Hematopoietic multipotent progenitor cell (in vitro differentiated cells): ENCODE measurements around the gene STIL. TPM values are rescaled to one million over a fixed set of nuclear protein-coding genes. Genes with fewer than 3 reads are reported as not detected.

Experiments
- DNase-seq, 3 donors: peaks; one replicate each; pipeline ENCODE4 v3.0.0-alpha.2; 2011 to 2015; ENCODE audit warnings: low read depth in 2 of 3, low spot score in 2 of 3
- total RNA-seq: library from RNA; depleted of rRNA; stranded (reverse); fragments of >200 nt; gene quantifications from one replicate; pipeline ENCODE4 v1.2.3, GENCODE V29; 2012

The STIL gene
- total RNA-seq, 1 donor, result 4.6 TPM

DNA sequence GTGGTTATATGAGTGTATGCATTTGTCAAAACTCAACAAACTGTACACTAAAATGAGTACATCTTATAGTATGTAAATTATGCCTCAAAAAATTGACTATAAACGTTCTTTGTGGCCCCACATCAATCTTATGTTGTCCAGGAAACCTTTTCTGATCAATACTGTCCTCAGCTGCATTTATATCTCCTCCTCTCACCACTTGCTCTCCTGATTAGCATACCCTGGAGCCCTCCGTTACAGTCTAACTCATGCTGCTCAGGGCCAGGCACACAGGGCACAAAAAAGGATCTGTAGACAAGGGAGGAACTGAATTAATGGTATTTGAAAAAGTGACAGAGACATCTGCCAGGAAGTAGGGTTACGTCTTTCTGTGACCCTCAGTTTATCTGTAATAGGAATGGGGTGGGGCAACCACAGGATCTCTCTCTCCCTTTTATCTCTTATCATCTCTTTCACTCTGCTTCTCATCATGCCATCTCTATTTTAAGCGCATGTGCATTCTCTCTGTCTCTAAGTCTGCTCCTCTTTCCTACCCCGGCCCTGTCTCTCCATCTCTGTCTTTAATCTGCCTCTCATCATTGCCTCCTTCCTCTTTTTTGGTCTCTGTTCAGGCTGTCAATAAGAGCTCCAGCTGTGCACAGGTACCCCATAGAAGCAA lies 74.9 kb downstream of the STIL start:
- no peak for DNase-seq

DNA sequence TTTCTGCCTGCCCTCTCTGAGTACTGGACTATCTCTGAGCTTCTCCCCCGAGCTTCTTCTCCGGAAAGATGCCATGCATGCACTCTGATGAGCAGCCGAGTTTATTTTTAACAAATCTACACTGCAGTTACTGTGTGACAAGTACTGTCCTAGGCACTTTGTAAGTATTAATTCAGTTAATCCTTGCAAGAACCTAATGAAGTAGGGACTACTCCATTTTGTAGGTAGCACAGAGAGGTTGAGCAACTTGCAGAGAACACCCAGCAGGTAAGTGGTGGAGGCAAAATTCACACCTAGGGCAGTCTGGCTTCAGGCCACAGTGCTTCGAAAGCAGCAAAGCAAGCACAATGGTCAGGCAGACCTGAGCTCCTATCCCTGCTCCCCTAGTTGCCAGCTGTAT lies 78.1 kb downstream of the STIL start:
- no peak for DNase-seq

DNA sequence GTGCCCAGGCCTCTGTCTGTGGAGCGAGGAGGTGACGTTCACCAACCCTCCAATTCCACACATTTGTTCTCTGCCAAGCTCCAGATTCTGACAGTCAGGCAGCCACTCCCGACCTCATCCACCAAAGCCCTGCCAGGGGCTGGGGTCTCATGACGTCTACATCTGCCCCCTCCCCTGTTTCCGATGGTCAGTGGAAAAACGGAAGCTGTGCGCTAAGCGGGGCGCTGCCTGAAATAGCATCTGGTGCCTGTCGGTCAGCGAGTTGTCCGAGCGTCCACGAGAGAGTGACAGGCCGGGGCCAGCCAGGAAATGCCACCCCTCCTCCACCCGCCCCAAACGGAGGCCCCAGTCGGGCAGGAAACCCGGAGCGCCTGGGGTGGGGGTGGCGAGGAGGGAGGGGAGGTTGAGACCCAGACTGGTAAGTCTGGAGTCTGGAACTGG lies 78.7 kb downstream of the STIL start:
- DNase-seq, result peak in 1 of 3 donors; percentile 55

GRCh38 chr1:47233186-47233585 lies 80.8 kb downstream of the STIL start:
- DNase-seq, result no peak

DNA sequence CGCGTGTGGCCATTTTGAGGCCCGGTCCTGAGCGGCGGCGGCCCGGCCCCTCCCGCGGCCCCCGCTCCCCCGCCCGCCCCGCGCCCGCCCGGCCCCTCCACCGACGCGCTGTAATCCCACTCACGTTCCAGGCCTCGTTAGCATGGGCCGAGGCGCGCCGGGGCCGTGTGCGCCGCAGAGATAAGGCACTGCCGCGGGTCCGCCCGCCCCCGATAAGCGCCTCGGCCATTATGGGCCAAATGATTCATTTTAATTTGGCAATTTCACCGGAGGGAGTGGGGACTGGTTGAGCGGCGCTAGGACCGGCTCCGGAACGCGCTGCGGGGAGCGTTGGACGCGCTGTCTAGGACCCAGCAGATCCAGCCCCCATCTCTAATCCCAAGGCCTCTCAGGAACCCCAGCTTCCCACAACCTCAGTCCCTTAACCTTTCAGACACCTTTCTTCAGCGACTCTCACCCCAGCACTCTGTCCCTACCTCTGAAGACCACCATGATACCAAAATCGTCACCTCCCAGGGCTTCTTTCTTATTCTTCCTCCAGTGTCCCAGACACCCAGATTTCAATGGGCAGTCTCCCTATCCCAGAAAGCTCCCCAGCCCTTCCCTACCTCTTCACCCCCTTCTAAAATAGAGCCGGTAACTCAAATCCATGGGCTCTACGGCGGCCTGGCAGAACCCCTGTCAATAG lies 81.6 kb downstream of the STIL start, which contains the start of gene TAL1:
TSS of gene TAL1 (minus strand) at position 39 of the 688 bp plus-strand sequence. CDS start 6,337 bp downstream, outside the sequence.
- DNase-seq, result peak in 2 of 3 donors; percentile 88 to 95

GRCh38 chr1:47231301-47232186 lies 82.4 kb downstream of the STIL start:
- DNase-seq, result peak in 2 of 3 donors; percentile 81 to 89

GRCh38 chr1:47230692-47231300 lies 83.2 kb downstream of the STIL start:
- no peak for DNase-seq

- no peak for DNase-seq
These were observed 83.9 kb downstream of the STIL start for GRCh38 chr1:47229886-47230691.

DNA sequence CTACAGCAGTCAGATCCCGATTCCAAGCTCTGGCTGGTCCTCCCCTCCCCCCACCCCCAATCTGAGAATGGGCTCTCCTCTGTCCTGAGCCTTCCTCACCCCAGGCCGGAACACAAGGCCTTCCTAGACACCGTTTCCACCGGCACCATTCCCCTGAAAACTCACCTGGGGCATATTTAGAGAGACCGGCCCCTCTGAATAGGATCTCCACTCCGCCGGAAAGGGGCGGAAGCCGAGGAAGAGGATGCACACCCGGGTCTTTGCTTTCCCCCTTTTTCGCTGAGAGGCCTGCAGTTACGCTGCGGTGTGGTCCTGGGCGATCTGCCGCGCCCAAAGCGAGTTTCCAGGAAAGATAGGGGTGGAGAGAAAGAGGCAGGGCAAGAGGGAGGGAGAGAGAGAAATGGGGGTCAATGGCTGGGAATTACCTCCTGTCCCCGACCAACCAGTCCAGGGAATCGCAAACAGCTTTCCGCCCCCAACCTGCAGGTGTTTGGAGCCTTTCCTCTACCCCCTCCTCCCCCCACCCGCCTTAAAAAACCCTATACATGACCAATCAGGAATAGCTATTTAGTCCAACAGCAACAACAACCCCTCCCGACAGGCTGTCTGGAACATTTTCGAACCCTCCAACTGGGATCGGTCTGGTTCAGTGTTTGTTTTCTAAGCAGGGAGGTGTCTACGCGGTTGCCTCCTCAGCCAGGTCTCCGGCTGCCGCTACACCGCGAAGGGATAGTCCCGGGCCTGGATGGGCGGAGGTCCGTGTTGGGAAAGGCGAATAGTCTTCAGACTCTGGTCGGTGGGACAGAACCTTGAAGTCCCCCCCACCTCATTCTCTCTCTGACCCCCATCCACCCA lies 84.7 kb downstream of the STIL start:
- DNase-seq, result no peak

DNA sequence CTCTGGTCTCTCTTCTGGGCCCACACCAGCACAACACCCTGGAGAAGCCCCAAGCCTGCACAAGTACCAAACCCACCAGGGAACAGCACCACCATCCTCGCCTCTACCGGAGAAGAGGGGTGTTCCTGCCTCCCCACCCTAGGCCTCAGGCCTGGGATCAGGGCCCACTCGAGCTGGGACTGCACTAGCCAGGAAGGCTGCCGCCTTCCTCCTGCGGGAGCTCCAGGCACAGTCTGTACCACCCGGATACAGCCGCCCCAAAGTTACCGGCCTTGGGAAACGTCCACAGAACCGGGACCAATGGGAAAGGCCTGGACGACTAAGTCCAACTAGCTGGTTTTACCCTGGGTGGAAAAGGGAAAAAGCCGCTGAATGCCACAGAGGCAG lies 85.3 kb downstream of the STIL start:
- DNase-seq, result no peak

- DNase-seq, result no peak
These were observed 86.4 kb downstream of the STIL start for GRCh38 chr1:47227341-47228232.

GRCh38 chr1:47226839-47227215 lies 87.1 kb downstream of the STIL start:
- no peak for DNase-seq

- DNase-seq, result no peak
These were observed 87.7 kb downstream of the STIL start for GRCh38 chr1:47226121-47226838.

DNA sequence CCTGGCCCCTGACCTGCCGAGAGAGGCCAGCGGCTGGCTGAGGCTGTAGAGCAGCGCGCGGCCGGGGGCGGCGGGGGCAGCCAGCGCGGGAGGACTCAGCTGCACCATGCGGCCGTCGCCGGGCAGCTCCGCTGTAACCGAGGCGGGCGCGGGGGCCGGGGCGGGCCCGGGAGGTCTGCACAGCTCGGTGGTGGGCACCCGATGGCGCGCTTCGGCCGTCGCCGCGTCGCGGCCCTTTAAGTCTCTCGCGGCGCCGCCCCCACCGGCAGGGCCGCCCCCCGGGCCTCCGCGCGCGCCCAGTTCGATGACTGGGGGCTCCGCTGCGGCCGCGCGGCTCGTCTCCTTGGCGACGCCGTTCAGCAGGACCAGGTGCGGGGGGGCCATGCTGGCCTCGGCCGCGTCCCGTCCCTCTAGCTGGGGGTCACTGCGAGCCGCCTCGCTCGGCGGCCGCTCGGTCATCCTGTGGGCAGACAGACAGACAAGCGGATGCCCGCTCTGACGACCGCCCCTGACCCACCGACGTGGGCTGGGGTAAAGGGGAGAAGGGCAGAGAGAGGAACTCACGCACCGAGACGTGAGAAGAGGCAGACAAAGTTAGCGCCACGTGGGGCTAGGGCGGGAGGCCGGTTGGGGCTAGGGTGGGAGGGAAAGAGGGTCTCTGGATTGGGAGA lies 88.4 kb downstream of the STIL start:
- DNase-seq, result no peak

GRCh38 chr1:47224676-47225399 lies 89.1 kb downstream of the STIL start:
- no peak for DNase-seq
